Stimulated activated CD8-positive, alpha-beta memory T cell treated with anti-CD3 and anti-CD28 coated beads, Interleukin-4, amount 100 ng/mL, for 4 hours (primary cell): ENCODE data around the gene ZNF664.

Experiments
- DNase-seq, 2 donors: peaks; one replicate each; pipeline ENCODE4 v3.0.0-alpha.2; 2020; ENCODE audit warnings: low read depth in 2 of 2, low spot score in 1 of 2

ZNF664 gene

DNA sequence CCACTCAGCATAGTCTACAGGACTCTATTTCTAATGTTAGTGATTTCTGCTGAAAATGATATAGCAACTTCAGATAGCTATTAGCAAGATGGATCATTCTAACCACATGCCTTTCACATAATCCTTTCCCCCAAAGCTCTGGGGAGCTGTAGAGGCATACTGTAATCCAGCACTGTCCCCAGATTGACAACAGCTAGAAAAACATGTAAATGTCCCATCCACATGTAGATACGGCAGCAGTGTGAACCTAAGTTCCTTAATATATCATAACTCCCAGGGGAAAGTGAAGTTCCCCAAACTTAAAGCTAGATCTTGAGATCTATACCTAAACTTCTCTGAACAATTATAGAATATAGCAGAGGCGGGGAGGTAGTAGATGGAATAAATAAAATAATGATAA, 14.0 kb downstream of the ZNF664 start:
- no peak for DNase-seq

DNA sequence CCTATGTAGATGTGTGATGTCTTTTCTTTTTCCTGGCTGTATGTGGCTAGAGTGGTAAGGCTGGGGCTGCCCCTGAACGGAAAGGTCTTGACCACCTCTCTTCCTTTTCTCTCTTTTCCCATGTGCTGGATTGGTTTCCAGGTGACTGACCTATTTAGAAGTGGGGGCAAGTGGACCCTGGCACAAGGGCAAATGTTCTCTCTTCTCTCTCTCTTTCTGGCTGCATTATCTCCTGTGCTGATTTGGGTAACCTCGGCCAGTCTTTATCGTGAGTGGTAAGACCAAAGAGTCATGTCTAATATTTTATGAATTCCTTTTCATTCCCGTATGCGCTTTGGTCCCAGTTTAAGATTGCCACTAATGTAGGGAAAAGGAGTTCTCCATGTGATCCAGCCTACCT, 16.2 kb downstream of the ZNF664 start:
- DNase-seq = no peak

DNA sequence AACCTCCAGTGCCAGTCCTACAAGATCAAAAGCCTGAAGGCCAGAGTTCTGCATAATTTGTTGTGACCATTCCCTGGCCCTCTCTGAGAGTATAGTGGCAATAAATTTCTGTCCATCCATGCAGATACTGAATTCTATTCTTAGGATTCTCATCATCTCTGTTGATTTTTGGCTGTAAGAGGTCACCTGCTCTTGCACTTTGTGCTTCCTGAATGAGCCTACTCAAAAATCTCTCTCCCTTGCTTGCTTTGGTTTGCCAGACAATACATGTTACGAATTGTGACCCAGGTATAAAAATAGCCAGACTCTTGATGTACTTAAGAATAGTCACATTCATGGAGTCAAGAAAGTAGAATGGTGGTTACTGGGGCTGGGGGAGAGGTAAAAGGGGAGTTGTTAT, 16.7 kb downstream of the ZNF664 start:
- no peak for DNase-seq

DNA sequence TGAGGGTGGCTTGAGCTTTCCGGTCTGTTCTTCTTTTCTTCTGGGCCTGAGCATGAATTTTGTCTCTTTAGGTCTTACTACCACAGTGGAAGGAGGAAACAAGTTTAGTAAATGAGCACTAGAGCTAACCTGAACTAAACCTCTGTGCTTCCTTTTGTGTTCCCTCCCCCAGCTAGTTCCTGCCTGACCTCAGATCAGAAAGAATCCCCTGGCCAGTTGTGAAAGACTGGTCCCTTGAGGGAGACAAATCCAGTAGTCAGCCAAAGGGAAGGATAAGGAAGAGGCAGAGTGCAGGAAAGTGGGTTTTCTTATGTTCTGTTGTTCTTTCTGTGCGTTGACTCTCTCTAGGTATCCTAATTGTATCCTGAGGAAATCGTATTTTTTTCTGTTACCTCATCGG, 17.5 kb downstream of the ZNF664 start:
- DNase-seq = no peak

DNA sequence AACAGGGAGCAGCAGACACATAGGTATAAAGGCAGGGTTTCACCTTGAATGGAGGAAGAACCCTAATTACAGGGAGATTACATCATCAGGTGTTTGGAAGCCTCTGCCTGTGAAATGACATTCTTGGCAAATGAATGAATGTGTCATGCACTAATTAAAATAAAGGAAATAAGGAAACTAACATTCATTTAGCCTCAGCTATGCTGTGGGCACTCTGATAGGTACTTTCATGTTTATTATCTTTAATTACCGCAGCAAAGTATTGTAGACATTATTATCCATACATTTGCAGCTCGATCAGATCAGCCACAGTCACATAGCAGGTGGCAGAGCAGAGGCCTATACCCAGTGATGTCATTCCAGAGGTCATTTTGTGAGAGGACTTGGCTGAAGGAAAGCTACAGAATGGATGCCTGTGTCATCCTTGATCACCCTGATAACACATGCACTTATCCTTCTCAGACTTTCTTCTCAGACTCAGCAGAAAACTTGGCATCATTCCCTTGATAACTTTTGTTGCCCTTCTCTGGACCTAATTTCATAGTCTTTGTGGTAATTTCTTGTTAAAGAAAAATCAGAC, 18.4 kb downstream of the ZNF664 start:
- no peak for DNase-seq

DNA sequence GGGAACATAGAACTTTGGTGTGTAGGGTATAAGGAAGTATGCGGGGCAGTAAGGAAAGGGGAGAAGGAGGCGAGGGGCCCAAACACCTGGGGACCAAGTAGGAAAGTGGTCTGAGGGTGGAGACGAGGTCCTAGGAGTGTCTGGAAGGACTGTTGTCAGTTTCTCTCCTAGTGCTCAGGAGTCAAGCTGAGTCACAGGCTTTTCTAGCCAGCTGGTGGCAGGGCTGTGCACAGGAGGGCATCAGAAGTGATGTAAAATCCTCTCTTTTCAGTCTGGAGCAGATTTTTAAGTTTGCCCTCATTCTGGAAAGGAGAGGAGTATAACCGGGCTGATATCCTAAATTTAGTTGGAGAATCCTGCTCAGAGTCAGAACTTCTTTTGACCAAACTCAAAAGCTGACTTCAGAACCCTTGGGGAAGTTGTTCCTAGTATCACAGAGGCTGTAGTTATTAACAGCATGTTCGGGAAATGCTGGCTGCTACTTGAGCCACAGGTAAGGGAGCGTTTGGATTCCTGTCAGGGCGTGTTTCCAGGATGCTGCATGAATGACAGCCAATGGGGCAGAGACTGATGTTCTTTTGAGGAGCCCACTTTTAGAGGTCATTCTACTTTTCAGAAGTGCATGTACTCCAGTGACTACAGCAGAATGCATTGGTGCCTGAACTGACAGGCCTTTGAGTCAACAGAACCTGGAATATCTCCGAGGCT, 19.3 kb downstream of the ZNF664 start:
- no peak for DNase-seq

DNA sequence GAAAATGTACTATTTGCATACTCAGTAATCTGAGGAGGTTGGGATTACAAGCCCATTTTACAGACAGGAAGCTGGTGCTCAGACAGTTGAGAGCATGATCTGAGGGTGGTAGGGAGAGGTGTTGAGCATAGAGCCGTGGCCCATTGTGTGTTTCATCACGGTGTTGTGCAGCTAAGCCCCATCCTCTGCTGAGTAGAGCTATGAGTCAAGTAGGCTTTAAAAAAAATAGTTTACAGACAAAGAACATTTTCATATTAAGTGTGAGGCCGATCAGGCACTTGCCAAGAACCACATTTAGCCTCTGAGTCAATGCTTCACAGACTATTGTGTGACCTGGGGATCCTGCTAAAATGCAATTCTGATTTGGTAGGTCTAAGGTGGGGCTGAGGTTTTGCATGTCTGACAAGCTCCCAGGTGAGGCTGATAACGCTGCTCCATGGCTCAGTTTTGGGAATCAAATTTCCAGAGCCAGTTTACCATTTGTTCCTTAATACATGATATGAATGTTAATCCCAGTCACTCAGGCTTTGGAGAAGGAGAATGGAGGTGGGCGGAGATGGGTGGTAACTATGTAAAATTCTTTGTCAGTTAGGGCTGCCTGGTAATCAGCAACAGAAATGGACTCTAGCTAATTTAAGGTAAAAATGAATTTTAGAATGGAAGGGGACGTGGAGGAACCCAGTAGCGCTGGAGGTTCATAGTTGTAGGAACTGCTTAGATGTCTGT, 22.2 kb downstream of the ZNF664 start:
- no peak for DNase-seq

DNA sequence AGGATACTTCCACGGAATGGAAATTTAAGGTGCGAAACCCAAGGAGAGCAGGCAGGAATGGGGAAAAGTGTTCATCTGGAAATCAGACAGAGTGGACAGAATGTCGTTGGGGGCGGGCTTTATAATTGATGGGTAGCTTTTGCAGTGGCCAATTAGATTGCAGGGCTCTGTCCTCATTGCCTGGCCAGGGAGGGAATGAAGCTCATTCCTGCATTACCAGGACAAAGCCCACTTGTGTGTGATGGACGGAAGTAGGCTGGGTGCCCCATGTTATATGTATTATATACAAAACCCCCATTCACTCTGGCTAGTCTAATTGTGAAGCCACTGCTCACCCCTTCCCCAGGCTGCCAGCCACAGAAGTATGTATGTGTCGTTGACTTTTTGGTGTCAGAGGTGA, 23.6 kb downstream of the ZNF664 start:
- no peak for DNase-seq

DNA sequence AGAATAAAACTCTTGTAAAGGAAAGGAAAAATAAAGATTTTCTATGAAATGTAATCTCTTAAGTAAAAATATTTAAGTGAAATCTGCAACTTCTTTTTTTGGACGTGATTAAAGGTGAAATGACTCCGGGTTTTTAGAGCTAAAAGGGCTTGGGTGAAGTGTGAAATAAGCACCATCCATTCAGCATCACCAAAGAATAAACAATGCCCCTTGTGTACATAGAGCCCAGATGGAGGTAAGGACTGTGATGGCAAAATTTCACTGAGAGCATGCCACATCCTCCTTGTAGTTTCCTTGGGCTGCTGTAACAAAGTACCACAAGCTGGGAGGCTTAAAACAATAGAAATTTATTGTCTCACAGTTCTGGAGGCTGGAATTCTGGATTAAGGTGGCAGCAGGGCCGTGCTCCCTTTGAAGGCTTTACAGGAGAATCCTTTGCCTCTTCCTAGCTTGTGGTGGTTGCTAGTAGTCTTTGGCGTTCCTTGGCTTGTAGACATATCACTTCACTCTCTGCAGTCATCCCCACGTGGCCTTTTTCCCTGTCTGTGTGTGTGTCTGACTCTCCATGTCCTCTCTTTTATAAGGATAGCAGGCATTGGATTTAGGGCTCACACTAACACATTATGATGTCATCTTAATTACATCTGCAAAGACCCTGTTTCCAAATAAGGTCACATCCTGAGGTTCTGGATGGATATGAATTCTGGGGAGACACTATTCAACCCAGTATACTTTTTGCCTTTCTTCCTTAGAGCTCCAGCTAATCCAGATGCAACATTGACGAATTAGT, 24.2 kb downstream of the ZNF664 start:
- no peak for DNase-seq

DNA sequence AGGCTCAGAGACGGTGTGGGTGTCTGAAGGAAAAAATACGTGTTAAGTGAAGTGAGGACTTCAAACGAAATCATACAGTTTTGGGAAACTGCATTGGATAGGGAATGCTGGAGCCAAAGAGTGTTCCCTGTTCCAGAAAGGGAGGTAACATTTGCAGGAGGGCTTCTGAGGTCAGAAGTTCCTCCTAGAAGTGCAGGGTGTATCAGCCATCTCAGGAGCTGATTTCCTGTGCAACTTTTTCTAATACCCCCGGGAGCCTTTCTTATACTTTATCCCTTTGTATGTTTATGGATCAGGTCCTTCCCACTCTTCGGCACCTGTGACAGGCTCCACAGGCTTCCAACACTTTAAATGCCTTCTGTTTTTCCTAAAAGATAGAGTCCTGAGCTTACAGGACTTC, 24.9 kb downstream of the ZNF664 start:
- no peak for DNase-seq

DNA sequence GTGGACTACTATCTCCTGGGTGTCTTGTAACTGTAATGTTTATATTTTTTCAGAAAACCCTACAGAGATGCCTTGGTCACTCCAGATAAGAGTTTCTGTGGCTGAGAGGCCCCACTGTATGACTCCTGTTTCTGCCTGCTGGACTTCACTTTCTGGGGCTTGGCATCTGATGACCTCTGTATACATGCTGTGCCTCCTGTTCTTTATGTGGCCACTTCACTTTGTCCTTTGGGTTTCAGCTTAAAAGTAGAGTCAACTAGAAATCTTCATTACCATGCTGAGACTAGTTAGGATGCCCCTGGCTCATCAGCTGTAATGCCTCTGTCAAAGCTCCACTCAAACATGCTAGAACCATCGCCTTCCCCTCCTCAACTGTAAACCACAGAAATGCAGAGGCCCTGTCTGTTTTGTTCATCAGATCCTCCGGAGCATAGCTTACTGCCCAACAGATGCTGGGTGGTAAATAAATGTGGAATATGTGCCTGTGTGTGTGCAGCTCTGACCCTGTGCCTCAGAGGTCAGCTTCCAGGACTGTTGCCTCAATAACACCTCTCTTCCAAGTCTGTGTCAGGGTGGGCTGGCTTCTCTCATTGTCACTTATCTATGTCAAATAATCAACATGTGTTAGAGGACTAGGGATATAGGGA, 25.5 kb downstream of the ZNF664 start:
- no peak for DNase-seq

DNA sequence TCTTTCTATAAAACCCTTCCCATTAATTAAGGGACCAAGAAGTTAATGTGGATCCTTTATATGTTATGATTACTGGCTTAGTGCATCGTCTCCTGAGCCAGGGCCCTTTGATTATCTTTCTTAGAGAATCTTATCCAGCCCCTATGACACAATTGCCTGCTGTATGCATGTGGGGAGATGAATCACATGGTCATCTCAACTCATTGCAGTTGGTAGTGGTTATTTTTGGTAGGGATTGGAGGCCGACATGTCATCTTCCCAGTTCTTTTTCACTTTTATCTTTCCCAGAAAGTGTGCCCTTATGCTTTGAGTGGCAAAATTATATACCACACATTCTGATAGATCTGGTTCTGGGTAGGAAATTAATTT, 26.0 kb downstream of the ZNF664 start:
- DNase-seq = no peak

DNA sequence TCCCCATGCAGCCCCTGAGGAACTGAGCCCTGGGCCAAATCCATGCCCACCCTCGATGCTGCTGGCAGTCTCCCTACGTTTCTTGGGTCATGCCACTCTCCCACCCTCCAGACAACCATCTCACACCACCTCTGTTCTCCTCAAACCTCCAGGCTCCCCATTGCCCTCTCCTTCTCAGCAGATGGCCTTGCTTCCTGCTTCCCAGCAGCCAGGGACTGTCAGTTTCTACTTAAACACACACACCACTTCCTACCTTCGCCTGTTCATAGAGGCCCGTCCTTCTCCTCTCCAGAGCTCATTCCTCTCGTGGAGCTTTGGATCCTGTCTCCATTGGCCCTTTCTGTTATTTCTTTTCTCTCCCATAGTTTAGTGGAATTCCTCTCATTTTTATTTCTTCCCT, 27.1 kb downstream of the ZNF664 start:
- DNase-seq = no peak

DNA sequence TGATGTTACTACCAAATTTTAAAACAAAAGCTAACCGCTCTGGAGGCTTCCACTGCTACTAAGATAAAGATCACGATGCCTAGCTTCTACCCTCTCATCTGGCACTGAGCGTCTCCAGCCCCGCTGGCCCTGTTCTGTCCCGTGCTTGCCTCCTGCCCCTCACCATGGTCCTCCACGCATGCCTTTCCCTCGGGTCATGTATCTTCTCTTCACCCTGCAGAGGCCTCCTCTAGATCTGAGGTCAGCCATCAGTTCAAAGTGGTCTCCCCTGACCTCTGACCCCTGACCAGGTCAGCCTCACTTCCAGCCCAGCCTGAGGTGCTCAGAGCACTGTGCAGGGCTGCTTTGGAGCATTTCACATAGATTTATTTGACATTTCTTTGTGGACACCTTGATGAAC, 28.3 kb downstream of the ZNF664 start:
- DNase-seq = no peak

DNA sequence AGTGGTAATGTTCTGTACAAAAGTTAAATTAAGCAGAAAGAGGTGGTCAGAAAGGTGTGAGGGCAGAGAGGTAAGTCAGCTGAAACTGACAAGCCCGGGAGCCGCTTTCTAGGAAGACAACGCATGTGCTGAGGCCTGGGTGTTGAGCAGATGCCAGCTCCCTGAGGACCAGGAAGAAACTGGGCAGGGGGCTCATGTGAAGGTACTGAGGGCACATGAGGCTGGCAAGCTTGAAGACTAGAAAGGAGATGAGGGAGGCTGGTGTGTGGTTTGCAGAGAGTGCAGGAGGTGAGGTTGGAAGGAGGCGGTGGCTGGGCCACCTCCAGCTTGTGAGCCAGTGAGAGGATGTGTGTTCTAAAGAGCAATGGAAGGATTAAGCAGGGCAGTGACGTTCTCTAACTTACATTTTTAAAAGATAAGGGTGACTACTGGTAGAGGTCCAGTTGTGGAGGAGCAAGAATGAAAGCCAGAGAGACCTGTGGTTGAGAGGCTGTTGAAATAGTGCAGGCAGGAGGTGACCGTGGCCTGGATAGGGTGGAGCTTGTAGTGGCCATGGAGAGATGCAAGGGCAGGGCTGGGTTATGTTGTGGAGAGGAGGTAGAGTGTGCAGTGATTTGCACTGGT, 29.1 kb downstream of the ZNF664 start:
- no peak for DNase-seq

DNA sequence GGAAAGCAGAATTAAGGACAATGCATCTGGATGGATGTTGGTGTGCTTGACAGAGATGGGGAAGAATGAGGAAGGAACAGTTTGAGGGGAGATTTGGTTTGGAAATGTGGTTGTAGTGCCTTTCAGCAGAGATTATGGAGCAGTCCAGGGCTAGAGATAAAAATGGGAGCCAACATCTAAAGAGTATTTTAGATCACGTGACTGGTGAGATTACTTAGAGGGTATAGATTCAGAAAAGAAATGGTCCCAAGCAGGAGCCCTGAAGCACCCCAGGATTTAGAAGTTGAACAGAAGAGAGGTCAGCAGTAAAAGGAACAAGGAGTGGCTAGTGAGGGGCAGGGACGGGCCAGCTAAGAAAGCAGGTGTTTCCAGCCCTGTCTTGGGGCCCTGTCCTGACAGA, 29.6 kb downstream of the ZNF664 start:
- DNase-seq = no peak

DNA sequence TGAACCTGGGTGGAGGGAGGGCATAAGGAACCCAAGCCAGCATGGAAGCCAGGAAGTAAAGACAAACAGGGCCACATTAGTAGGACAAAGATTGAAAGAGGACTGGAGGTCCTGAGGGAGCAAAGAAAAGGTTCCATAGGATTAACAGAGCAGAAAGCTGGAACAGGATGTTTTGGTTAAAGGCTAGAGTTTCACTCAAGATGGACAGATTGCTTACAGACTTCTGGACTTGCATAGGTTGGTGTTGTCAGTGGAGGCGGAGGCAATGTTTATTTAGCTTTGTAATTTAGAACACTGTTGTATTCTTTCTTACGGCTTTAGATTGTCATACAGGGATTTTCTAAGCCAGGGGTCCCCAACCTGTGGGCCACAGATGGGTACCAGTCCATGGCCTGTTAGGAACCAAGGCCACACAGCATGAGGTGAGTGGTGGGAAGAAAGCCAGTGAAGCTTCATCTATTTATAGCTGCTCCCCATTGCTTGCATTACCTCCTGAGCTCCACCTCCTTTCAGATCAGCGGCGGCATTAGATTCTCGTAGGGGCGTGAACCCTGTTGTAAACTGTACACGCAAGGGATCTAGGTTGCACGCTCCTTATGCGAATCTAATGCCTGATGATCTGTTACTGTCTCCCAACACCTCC, 31.3 kb downstream of the ZNF664 start:
- DNase-seq = no peak

DNA sequence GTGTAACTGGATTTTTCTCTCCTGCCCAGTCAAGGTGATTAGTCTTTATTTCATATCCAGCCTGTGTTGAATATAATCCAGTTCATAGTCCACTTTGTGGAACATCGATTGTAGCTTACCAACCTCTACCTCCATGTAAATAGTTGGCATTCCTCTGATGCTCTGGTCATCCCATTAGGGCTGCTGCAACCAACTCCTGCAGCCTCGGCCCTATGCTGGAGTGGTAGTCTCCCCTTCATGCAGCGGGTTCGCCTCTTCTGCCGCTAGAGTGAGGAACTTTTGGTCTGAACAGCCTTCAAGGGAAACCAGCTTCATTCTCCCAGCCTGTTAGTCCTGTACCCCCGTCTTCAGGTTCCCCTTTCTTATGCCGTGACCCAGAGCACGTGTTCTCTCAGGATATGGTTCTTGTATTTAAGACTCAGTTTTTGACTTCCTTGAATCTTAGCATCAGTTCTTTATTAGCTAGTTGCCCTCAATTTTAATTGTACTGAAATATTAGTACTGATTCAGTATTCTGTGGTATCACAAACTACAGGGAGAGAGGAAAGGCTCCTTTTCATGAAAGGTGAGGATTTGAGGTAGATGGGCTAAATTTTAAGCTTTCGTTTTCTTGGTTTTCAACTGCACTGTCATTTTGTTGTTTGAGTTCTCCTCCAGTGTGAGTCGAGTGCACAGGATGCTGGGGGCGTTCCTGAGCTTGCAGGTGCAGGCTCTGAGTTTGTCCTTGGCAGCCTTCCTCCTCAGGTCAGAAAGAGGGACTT, 33.2 kb downstream of the ZNF664 start:
- no peak for DNase-seq

DNA sequence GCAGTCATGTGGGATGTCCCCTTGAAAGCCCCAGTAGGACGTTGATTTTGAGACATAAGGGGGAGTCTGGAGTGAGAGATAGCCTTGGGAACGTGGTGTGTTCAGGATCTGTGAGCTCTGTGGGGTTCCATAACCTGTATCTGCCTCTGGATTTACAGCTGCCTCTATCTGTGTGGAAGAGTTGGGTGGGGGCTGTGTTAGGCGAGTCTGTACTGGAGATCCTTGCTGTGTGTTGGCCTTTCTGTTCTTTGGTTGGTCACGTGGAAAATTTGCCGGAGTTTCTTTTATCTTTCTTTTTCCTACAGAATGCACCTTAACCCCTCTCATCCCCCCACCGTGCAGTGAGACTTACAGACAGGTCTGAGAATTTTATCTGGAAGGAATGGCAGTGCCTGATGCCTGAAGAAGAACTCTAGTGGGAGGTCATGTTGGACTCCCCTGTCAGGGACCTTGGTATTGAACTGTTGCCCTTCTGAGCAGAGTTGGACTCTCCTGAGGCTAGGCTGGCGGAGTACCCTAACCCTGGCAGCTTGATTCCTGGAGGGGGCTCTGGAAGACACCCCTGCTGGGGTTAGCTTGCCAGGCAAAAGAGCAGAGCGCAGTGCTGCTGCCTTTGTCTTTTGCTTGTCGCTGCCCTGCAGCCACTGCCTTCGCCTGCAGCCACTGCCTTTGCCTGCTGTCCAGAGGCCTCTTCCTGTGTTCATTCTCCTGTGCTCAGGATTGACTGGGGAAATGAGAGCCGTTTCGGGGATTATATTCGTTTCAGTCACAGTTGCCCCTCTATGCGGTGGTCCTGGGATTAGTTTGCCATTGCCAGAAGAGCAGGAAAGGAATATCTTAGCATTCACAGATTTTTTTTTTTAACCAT, 34.1 kb downstream of the ZNF664 start:
- no peak for DNase-seq
